GM12874 (cell line): ENCODE data around the gene AVEN.
A peak's percentile ranks its signal among the peaks of the same experiment; 100 is the strongest.

Experiments used
- TF ChIP-seq, protein P1 (sequence below): IDR thresholded peaks from 2 replicates; pipeline ENCODE4 v1.5.1; 2011; ENCODE audit warnings: low read depth, mild to moderate bottlenecking, control low read depth, low read length, moderate library complexity; ENCODE audit not compliant: insufficient read depth

Gene AVEN

DNA sequence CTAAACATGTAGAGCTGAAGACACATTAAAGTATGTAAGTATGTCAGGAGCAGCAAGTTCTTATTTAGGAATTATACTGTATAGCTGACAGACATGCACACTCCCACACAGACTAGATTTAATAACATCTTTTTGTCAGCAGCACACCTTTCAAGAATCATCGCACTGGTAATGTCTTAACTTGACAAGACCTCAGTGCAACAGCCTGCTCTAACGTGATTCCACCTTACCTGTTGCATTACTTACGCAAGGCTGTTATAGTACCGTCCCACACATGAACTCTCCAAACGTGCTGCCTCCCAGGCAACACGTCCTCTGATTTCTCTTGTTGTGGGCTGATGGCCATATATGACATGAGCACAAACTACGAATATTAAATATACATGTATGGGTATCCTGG, 58.8 kb downstream of the AVEN start:
- TF ChIP-seq, protein P1, sequence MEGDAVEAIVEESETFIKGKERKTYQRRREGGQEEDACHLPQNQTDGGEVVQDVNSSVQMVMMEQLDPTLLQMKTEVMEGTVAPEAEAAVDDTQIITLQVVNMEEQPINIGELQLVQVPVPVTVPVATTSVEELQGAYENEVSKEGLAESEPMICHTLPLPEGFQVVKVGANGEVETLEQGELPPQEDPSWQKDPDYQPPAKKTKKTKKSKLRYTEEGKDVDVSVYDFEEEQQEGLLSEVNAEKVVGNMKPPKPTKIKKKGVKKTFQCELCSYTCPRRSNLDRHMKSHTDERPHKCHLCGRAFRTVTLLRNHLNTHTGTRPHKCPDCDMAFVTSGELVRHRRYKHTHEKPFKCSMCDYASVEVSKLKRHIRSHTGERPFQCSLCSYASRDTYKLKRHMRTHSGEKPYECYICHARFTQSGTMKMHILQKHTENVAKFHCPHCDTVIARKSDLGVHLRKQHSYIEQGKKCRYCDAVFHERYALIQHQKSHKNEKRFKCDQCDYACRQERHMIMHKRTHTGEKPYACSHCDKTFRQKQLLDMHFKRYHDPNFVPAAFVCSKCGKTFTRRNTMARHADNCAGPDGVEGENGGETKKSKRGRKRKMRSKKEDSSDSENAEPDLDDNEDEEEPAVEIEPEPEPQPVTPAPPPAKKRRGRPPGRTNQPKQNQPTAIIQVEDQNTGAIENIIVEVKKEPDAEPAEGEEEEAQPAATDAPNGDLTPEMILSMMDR = no peak

GRCh38 chr15:33975022-33975565, 63.9 kb downstream of the AVEN start:
- TF ChIP-seq, protein P1 = no peak

DNA sequence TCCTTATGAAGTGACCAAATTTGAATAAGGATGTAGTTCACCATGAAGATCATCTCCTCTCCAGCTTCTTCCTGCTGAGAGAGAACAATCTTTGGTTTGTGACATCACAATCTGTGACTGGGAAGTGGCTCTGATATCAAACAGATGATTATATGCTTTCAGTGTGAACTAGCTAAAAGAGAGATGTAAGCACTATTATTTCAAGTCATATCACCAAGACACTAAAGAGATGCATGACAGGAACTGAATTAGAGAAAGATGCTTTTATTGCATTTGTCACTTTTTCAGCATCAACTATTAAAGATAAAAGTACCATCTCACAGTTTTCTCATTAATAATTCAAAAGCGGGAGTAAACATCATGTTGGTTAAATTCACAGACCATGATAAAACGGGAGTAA, 67.2 kb downstream of the AVEN start:
- TF ChIP-seq, protein P1 = no peak

- TF ChIP-seq, protein P1 = no peak
These were observed 70.2 kb downstream of the AVEN start for GRCh38 chr15:33968821-33969220.

- TF ChIP-seq, protein P1 = no peak
These were observed 70.8 kb downstream of the AVEN start, which contains the start of gene CHRM5 for GRCh38 chr15:33968224-33968623. TSS of gene CHRM5 (plus strand) at chr15:33968497. CDS start at chr15:34062718, 94,221 bp downstream.

- TF ChIP-seq, protein P1 = no peak
These were observed 74.4 kb downstream of the AVEN start for GRCh38 chr15:33964665-33965040.

GRCh38 chr15:33963831-33964664, 75.0 kb downstream of the AVEN start:
- TF ChIP-seq, protein P1 = peak; percentile 59; the same call in 1 of the 2 replicates
